CD4-positive, alpha-beta T cell (primary cell): ENCODE results near the gene ADGRL2. TPM values are rescaled to one million over a fixed set of nuclear protein-coding genes. Genes with fewer than 3 reads are reported as not detected.

Source experiments
- ATAC-seq: fragments of 200-7000 bp; cut with Tn5 transposase; one replicate; pipeline ENCODE4 v1.10.0; 2022; ENCODE audit warnings: mild to moderate bottlenecking; ENCODE audit not compliant: poor library complexity
- CTCF ChIA-PET: fragments of 350-600 bp; sonication (Branson Sonifier 250); formaldehyde crosslinking; loops from one replicate; lab custom pipeline; 2021; ENCODE audit warnings: antibody characterized with exemption, inconsistent platforms; lab: Charles Lee
- POLR2A ChIA-PET: fragments of 350-600 bp; sonication (Branson Sonifier 250); formaldehyde crosslinking; loops from one replicate; lab custom pipeline; 2021; ENCODE audit warnings: antibody characterized with exemption, inconsistent platforms; lab: Charles Lee
- DNase-seq, 14 experiments: peaks; one replicate each; pipeline ENCODE4 v3.0.0-alpha.2; 2013 to 2020; ENCODE audit warnings: mixed read lengths in 2 of 14
- H3K27ac ChIP-seq, 2 donors: one replicate each; pipeline versions ENCODE4 v1.5.1 to v1.7.0; 2013; ENCODE audit warnings: low read length in 2 of 2, low read depth in 1 of 2, mild to moderate bottlenecking in 1 of 2
- H3K27me3 ChIP-seq, 2 experiments: 1 replicate in 1 of 2; 2 replicates in 1 of 2; pipeline versions ENCODE4 v1.6.1 to v1.7.0; 2013; ENCODE audit warnings: low read length in 2 of 2, control low read depth in 1 of 2, mild to moderate bottlenecking in 1 of 2, moderate library complexity in 1 of 2; ENCODE audit not compliant: insufficient read depth in 2 of 2, control insufficient read depth in 1 of 2
- H3K36me3 ChIP-seq: one replicate; pipeline ENCODE4 v1.6.1; 2013; ENCODE audit warnings: low read length, control low read depth; ENCODE audit not compliant: insufficient read depth
- H3K4me1 ChIP-seq: one replicate; pipeline ENCODE4 v1.6.1; 2013; ENCODE audit warnings: low read length, control low read depth; ENCODE audit not compliant: insufficient read depth
- H3K4me3 ChIP-seq: one replicate; pipeline ENCODE4 v1.5.1; 2013; ENCODE audit warnings: mild to moderate bottlenecking, low read length, moderate library complexity
- H3K9me3 ChIP-seq, 2 experiments: 1 replicate in 1 of 2; 2 replicates in 1 of 2; pipeline versions ENCODE4 v1.6.1 to v1.7.0; 2013; ENCODE audit warnings: low read length in 2 of 2, mild to moderate bottlenecking in 2 of 2, control low read depth in 1 of 2, moderate library complexity in 1 of 2; ENCODE audit not compliant: control insufficient read depth in 1 of 2, insufficient read depth in 1 of 2
- H3K27ac Mint-ChIP-seq: one replicate; pipeline ENCODE4 v1.8.0; 2020; ENCODE audit warnings: mixed read lengths
- H3K27me3 Mint-ChIP-seq: one replicate; pipeline ENCODE4 v1.8.0; 2021; ENCODE audit warnings: mixed read lengths
- H3K36me3 Mint-ChIP-seq: one replicate; pipeline ENCODE4 v1.8.0; 2021; ENCODE audit warnings: low read depth, mixed read lengths
- H3K4me1 Mint-ChIP-seq: one replicate; pipeline ENCODE4 v1.8.0; 2021; ENCODE audit warnings: low read depth, mixed read lengths
- H3K4me3 Mint-ChIP-seq: one replicate; pipeline ENCODE4 v1.8.0; 2020; ENCODE audit warnings: mild to moderate bottlenecking, mixed read lengths
- H3K9me3 Mint-ChIP-seq: one replicate; pipeline ENCODE4 v1.8.0; 2020; ENCODE audit warnings: mixed read lengths
- intact Hi-C, 2 experiments: fragments of 100-400 bp; cut with DNase I in 1 of 2; cut with micrococcal nuclease in 1 of 2; formaldehyde crosslinking; loops; one replicate each; pipeline versions ENCODE4 v1.15.1 to v1.9.0; 2023 to 2025; cut with DNase I, micrococcal nuclease
- total RNA-seq, 174 experiments: library from RNA in 2 of 174; stranded (reverse) in 2 of 174; gene quantifications; one replicate each; pipeline ENCODE4 v1.2.3 and lab custom pipeline; 2021 to 2026
- TF ChIP-seq, protein P1 (sequence below): fragments of 200-600 bp; IDR thresholded peaks from one replicate; pipeline ENCODE4 v1.8.0; 2022; ENCODE audit warnings: antibody characterized with exemption, mild to moderate bottlenecking

Gene ADGRL2
- total RNA-seq, 2 experiments from 2014 or later: not detected

- ChIA-PET POLR2A (no interaction called here), CTCF (interaction anchor here (1.1 kb wide), 1 partner anchor 12 kb away, joined by 3 read pairs; no protein-coding TSS in a partner anchor)
- H3K27me3 ChIP-seq: no peaks in the 10 kb centered on the region
- H3K36me3 ChIP-seq: no peaks in the 10 kb centered on the region
- intact Hi-C loops: no loop called here
- H3K4me3 Mint-ChIP-seq: no peak overlapping the region
- no peaks in the 10 kb centered on the region for H3K9me3 Mint-ChIP-seq
- H3K4me1 Mint-ChIP-seq: no peaks in the 10 kb centered on the region
- no peak overlapping the region for H3K27ac Mint-ChIP-seq
- H3K4me1 ChIP-seq: no peaks in the 10 kb centered on the region
- TF ChIP-seq, protein P1, sequence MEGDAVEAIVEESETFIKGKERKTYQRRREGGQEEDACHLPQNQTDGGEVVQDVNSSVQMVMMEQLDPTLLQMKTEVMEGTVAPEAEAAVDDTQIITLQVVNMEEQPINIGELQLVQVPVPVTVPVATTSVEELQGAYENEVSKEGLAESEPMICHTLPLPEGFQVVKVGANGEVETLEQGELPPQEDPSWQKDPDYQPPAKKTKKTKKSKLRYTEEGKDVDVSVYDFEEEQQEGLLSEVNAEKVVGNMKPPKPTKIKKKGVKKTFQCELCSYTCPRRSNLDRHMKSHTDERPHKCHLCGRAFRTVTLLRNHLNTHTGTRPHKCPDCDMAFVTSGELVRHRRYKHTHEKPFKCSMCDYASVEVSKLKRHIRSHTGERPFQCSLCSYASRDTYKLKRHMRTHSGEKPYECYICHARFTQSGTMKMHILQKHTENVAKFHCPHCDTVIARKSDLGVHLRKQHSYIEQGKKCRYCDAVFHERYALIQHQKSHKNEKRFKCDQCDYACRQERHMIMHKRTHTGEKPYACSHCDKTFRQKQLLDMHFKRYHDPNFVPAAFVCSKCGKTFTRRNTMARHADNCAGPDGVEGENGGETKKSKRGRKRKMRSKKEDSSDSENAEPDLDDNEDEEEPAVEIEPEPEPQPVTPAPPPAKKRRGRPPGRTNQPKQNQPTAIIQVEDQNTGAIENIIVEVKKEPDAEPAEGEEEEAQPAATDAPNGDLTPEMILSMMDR: no peak
- H3K9me3 ChIP-seq: no peaks in the 10 kb centered on the region
- ATAC-seq (no peak), DNase-seq (no peak)
- H3K36me3 Mint-ChIP-seq: no peaks in the 10 kb centered on the region
- H3K27me3 Mint-ChIP-seq: no peaks in the 10 kb centered on the region
- no peak overlapping the region for H3K27ac ChIP-seq
- no peak overlapping the region for H3K4me3 ChIP-seq
Measured at GRCh38 chr1:81760477-81761097, 40.1 kb upstream of the ADGRL2 start.

- Mint-ChIP-seq H3K27me3 (no peaks in the 10 kb centered on the region), H3K4me3 (no peak overlapping the region), H3K27ac (no peak overlapping the region), H3K4me1 (no peaks in the 10 kb centered on the region), H3K36me3 (no peaks in the 10 kb centered on the region), H3K9me3 (peaks cover 2% of the 10 kb centered on the region)
- Histone ChIP-seq H3K4me3 (no peak overlapping the region), H3K4me1 (no peaks in the 10 kb centered on the region), H3K27ac (no peak overlapping the region), H3K9me3 (peaks cover 0 to 9% of the 10 kb centered on the region in 2 experiments), H3K36me3 (no peaks in the 10 kb centered on the region), H3K27me3 (no peaks in the 10 kb centered on the region)
- CTCF ChIA-PET: no interaction called here
- TF ChIP-seq, protein P1: no peak
- POLR2A ChIA-PET: no interaction called here
- DNase-seq (no peak), ATAC-seq (no peak)
- intact Hi-C loops: no loop called here
Measured at GRCh38 chr1:81775510-81775909, 25.2 kb upstream of the ADGRL2 start.

- Histone ChIP-seq H3K27me3 (no peaks in the 10 kb centered on the region), H3K9me3 (peaks cover 0 to 9% of the 10 kb centered on the region in 2 experiments), H3K36me3 (no peaks in the 10 kb centered on the region), H3K4me1 (no peaks in the 10 kb centered on the region), H3K4me3 (no peak overlapping the region), H3K27ac (no peak overlapping the region)
- H3K27ac Mint-ChIP-seq: no peak overlapping the region
- no peaks in the 10 kb centered on the region for H3K36me3 Mint-ChIP-seq
- H3K27me3 Mint-ChIP-seq: no peaks in the 10 kb centered on the region
- H3K4me1 Mint-ChIP-seq: no peaks in the 10 kb centered on the region
- H3K4me3 Mint-ChIP-seq: no peak overlapping the region
- no peak for ATAC-seq
- DNase-seq: no peak
- POLR2A ChIA-PET: no interaction called here
- TF ChIP-seq, protein P1: no peak
- H3K9me3 Mint-ChIP-seq: peaks cover 2% of the 10 kb centered on the region
- intact Hi-C loops: no loop called here
- CTCF ChIA-PET: no interaction called here
Measured at GRCh38 chr1:81780705-81781454, 19.9 kb upstream of the ADGRL2 start.
